IPS-11a (cell line): Measurements from ENCODE around the gene RNU1-3.
"Not testable (repeated sequence)": the region's sequence is repeated elsewhere in the genome, so short reads cannot be mapped to it uniquely, and the experiment has no call there.

Source experiments
- H3K4me3 ChIP-seq: one replicate; pipeline ENCODE4 v1.5.1; 2013; ENCODE audit warnings: low read depth, low read length, control low read depth

RNU1-3 gene

DNA sequence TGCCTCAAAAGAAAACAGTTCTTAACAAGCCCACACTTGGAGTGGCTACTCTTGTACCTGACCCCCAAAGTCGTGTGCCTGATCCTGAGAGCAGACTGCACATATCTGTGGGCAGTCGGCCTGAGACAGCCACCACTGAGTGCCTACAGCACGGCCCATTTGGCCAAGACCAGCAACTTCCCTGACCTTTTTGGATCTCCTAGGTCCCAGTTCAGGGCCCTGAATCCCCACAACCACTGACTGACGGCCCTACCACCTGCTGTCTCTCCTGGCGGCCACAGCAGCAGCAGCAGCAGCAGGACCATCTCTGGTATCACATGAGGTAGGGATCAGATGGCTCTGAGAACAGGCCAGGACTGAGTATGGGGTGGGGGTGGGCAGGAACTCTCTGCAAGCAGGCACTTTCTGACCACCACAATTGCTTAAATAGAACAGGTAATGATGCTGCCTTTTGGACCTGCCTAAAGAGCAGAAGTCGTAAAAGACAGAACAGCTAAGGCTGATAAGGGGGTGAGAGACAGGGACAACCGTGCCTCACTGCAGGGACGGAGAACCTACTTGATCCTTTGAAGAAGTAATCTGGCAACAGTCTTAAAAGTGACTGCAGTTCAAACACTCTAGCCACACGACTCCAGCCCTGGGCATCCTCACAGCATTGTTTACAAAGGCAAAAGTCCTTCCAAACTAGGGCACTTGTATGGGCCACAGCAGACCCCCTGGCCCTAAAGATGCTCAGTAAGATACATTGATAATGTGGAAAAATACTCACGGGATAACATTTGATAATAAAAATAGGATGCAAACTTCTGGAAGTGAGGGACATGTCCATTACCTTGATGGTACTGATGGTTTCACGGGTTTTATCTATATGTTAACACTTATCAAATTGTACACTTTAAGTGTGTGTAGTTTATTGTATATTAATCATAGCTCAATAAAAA, 27.4 kb downstream of the RNU1-3 start:
- H3K4me3 ChIP-seq: not testable (repeated sequence)

DNA sequence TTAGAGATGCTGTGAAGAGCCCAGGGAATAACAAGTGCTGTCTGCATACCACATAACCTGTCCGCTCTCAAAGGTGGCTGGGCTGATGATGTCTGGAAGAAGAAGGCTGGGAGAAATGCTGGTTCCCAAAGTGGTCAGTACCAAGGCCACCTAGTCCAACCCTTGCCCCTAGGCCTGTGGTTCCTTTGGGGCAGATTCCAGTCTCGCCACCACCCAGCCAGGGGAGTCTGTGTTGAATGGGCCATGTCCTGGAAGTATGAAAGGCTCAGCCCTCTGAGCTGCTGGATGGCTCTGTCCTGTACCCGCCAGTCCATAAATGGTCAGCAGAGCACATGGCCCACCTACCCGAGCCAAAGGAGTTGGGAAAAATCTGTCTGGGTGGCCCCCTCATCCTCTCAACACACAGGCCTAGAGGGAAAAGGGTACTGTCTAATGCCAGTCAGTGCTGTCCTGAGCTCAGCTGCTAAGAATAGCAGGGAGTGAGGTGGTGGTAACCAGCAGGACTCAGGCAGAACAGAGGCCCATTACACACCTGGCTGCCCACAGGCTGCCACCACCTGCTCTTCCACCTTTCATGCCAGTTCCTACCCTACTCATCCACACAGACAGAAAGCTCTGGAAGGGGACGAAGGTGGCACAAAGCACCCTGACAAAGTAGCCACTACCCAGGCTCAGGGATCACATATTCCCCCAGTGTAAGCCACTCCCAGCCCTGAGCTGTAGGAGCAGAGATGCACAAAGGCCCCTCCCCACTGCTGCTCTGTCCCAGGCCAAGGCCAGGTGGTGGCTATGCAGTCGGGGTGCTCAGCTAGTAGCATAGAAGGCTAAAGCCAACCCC, 28.6 kb downstream of the RNU1-3 start:
- not testable (repeated sequence) for H3K4me3 ChIP-seq

DNA sequence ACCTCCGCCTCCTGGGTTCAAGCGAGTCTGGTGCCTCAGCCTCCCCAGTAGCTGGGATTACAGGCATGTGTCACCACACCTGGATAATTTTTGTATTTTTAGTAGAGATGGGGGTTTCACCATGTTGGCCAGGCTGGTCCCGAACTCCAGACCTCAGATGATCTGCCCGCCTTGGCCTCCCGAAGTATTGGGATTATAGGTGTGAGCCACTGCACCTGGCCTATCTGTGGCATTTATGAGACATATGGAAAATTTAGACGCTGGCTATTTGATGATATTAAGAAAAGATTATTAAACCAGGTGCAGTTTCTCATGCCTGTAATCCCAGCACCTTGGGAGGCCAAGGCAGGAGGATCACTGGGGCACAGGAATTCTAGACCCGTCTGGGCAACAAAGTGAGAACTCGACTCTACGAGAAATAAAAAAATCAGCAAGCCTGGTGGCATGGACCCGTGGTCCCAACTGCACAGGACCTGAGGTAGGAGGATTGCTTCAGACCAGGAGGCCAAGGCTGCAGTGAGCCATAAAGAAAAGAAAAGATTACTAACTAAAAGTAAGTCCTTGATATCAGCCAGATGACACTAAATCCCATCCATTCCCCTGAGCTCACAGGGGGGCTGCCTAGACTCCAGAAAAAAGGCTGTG, 30.1 kb downstream of the RNU1-3 start:
- not testable (repeated sequence) for H3K4me3 ChIP-seq

DNA sequence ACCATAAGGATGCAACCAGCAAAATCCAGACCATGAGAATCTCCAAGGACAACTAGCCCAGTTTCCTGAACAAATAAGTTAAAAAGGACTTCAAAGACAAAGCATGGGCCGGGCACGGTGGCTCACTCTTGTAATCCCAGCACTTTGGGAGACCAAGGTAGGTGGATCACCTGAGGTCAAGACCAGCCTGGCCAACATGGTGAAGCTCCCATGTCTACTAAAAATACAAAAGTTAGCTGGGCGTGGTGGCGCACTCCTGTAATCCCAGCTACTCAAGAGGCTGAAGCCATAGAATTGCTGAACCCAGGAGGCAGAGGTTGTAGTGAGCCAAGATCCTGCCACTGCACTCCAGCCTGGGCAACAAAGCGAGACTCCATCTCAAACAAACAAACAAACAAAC, 30.8 kb downstream of the RNU1-3 start:
- H3K4me3 ChIP-seq: not testable (repeated sequence)

DNA sequence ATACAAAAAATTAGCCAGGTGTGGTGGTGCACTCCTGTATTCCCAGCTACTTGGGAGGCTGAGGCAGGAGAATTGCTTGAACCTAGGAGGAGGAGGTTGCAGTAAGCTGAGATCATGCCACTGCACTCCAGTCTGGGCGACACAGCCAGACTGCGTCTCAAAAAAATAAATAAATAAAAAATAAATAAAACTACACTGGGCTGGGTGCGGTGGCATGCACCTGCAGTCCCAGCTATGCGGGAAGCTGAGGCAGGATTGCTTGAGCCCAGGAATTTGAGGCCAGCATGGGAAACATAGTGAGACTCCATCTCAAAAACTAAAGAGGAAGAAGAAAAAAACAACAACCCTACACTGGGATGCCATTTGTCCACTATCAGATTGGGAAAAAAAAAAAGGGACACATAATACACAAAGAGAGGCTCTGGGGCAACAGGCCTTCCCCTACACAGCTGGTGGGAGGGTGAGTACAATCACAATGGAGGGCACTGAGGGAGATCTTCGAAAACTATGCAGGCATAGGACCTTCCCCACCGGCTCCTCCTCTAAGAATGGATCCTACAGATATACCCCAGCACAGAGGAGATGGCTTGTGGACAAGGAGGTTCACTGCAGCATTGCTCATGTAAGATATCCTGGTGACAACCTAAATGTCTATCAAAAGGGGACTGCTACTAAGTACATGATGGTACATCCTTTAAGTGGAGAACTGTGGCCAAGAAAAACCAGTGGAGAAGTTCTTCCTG, 33.0 kb downstream of the RNU1-3 start:
- not testable (repeated sequence) for H3K4me3 ChIP-seq

DNA sequence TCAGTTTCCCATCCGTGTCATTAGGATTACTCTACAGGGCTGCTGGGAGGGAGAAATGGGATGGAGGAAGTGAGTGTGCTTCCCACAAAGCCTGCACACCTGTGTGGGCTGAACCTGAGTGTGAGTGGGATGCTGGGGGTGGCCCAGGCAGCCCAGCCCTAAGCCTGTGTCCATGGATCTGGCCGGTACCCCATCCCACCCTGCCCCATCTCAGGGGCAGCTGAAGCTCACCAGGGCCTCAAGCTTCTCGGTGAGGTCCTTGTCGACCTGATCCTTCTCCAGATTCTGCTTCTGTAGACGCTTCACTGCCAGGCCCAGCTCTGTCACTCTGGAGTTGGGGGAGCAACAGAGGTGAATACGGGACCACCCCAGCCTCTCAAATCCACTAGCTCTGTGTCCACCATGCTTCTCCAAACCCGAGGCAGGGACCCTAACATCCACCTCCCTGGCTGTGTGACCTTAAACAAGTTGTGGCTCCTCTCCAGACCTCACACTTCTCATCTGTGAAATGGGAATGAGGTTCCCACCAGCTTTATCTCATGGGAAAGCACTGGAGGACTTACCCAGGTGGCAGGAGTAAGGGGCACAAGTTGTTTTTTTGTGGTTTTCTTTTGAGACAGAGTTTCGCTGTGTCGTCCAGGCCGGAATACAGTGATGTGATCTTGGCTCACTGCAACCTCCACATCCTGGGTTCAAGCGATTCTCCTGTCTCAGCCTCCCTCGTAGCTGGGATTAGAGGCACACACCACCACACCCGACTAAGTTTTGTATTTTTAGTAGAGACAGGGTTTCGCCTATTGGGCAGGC, 34.5 kb downstream of the RNU1-3 start:
- H3K4me3 ChIP-seq: not testable (repeated sequence)

DNA sequence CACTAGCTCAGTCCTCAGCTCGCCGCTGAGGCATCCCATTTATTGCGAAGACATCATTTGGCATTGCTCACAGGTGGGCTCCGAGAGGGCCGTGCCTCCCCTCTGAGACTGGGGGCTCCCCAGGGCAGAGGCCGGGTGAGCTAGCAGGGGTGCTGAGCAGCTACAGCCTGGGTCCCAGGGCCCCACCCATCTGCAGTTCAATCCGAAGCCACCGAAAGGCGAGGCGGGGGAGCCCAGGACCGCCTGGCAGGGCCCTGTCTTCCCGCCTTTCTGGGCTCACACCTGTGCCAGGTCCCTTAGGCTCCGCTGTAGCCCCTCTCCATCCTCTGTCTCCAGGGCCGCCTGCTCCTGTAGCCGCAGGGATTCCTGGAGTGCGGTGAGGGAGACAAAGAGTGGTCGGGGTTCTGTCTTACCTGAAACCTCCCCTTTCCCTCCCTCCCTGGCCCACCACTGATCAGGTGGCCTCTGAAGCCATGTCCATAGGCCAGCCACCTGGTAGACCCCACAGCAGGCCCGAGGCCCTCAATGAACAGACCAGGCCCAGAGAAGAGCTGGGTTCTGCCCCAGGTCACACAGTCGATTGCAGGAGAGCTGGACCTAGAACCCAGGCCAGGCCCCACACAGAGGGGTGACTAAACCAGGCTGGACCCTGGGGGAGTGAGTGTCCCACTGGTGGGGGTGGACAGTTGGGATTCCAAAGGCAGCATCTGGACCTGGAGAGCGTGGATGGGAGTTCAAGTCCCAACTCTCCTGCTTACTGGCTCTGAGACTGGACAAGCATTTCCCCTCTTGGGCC, 35.3 kb downstream of the RNU1-3 start:
- no peak overlapping the region for H3K4me3 ChIP-seq

DNA sequence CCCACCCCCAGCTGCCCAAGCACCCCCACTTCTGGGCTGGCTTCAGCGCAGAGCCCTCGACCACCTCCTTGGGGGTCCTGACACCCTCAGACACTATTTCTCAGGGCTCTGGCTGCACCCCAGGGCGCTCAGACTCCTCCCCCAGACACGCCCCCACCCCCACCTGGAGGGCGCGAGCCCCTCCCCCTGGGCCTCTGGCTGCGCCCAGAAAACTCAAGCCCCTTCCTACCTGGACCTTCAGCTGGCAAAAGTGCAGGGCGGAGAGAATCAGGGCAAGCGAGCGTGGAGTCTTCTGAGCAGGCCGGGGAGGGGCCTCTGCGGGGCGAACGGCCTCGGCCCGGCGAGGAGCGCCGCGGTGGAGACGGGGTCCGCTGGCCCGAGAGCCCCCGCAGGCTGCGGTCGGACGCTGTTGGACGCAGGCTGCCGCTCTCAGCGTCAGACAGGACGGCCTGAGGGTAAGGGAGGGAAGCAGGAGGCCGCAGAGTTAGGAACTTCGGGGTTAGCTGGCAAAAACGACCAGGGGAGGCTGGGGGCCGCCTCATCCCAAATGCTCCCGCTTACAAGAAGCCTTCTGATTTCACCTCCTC, 36.0 kb downstream of the RNU1-3 start:
- H3K4me3 ChIP-seq: no peak overlapping the region

DNA sequence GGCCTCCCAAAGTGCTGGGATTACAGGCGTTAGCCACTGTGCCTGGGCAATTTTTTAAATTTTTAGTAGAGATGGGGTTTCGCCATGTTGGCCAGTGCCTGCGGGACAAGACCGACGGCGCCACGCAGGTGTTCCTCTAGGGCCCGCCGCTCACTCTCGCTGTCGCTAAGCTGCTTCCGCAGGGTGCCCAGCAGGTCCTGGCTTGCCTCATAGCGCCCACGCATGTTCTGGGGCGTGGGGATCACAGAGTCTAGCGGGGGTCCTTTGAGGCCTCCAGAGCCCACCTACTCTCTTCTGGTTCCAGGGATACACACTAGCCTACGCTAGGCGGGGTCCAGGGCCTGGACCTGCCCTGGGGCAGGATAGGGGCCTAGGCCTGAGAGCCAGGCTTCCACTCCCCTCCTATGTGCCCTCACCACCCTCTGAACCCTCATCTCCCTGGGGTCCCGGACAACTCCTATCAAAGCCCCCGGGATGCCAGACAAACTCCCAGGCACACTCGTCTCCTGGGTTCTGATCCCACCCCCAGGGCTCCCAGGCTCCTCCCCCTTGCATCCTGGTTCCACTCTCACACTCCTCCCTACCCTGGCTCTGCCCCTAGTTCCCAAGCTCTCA, 36.7 kb downstream of the RNU1-3 start:
- not testable (repeated sequence) for H3K4me3 ChIP-seq

DNA sequence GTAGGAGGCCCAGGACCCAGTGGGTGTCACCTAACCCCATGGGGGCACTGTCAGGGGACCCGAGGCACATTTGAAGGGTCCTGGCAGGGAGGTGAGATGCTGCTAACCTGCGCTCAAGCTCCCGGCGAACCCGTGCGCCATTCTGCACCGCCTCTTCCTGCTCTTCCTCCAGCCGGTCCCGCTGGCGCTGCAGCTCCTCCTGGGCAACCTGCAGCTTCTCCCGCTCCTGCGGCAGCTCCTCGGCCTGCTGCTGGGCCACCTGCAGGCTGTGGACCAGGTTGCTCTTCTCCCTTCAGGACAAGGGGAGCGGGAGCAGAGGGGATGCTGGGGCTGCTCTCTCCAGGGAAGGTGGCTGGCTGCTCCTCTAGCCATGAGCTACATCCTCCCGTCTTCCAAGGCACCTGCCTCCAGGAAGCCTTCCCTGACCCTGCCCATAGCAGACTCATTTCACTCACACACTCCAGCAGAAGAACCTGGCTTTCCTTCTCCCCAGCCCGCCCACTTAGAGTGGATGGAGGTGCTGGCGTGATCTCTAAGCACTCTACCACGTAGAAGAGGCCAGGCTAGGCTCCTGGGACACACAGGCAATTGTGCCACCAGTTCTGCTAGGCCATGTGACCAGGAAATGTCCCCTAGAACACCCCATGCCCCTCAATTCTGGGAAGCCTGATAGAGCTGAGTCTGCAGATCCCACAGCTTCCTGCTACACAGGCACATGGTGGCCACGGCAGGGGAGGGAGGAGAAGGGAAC, 38.2 kb downstream of the RNU1-3 start:
- no peak overlapping the region for H3K4me3 ChIP-seq

DNA sequence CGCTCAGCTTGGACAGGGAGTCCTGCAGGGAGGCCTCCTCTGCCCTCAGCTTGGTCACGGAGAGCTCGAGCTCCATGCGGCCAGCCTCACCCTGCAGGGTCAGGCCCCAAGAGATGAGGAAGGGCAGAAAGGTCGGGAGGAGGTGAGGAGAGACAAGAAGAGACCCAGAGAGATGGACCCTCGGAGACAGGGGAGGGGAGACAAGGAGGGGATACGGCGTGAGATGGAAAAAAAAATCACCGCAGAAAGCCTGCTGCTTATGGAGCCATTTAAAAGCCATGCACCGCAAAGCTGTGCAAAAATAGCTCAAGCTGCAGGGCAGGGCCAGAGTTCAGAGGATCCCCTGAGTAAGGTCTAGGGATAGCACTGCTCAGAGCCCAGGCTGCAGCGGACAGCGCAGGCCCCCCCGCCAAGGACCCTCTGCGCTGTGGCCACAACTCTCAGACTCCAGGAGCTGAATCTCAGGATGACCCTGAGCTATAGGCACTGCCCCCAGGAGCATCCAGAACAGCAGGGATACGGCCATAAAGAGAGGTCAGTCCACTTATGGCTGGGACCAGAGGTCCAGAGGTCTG, 40.3 kb downstream of the RNU1-3 start:
- not testable (repeated sequence) for H3K4me3 ChIP-seq

DNA sequence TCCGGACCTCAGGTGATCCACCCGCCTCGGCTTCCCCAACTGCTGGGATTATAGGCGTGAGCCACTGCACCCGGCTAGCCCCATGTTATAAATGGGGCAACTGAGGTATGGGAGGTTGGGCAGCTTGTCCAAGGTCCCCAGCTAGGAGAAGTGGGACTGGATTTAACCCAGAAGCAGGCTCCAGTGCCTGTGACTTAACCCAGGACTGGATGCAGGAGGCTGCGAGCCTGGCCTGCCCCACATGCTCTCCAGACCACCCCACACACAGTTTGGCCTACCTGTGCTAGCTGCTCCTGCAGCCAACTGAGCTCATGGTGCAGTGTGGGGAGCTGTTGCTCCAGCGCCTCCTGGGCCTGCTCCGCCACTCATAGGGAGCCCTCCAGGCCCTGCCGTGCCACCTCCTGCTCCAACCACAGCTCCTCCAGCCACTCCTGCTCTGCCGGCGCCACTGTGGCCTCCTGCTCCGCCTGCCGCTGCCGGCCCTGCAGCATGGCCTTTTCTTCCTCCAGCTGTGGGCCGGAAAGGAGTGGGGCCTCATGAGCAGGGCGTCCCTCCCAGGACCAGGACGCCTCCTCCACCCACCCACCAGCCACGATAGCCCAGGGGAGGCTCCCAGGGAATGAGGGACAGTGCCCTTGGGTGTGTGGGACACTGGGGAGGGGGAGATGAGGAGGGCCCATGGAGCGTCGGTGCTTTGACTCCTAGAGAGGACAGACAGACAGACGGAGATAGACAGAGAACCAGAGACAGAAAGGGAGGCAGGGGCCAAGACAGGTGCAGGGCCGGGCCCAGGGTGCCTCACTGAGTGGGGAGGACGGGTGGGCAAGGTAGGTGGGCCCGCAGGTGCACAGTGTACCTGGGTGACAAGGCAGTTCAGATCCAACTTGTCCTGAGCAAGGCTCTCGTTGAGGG, 41.0 kb downstream of the RNU1-3 start:
- no peak overlapping the region for H3K4me3 ChIP-seq

DNA sequence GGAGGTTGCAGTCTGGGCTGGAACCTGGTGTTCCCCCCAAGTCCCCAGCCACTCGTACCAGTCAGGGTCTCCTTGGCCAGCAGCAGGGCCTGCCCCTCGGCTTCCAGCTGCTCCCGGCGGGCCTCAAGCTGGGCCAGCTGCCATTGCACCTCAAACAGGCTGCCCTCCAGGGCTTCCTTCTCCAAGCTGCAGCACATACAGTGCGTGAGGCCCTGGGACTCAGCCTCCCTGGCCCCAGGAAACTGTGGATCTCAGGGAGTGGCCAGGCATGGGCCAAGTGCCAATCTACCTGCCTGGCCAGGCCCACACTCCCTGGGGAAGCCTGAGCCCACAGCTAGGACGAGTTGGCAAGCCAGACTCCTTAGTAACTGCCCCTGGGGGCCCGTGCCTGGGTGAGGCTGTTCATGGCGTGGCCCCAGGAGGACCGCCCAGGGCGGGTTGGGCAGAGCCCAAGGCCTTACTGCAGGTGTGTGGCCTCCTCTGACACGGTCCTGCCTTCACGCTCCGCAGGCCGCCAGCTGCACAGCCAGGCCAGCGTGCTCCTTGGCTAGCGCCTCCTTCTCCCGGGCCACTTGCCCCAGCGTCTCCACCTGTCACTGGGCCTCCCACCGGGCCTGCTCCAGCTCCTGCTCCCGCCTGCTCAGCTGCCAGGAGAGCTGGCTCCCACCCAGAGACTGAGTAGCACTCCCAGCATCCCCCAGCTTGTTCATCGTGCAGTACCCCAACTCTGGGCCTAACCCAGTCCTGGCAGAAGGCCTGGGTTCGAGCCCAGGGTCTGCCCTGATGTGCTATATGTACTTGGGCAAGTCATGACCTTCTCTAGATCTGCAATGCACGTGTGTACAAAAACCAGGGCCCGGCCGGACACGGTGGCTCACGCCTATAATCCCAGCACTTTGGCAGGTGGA, 42.7 kb downstream of the RNU1-3 start:
- H3K4me3 ChIP-seq: not testable (repeated sequence)

DNA sequence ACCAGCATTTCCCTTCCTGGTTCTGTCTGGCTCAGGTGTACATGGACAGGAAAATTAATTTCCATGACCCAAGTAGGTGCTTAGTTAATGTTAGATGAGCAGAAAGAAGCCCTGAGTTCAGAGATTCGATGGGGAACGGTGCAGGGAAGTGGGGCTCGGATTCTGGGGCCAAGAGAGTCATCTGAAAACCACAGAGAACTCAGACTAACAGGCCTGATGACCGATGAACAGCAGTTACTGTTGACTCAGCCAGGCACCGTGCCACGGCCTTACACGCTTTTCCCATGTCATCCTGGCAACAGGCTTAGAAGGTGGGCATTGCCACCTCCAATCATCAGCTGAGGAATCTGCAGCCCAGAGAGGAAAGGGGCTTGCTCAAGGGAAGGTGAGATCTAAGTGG, 43.4 kb downstream of the RNU1-3 start:
- H3K4me3 ChIP-seq: not testable (repeated sequence)

DNA sequence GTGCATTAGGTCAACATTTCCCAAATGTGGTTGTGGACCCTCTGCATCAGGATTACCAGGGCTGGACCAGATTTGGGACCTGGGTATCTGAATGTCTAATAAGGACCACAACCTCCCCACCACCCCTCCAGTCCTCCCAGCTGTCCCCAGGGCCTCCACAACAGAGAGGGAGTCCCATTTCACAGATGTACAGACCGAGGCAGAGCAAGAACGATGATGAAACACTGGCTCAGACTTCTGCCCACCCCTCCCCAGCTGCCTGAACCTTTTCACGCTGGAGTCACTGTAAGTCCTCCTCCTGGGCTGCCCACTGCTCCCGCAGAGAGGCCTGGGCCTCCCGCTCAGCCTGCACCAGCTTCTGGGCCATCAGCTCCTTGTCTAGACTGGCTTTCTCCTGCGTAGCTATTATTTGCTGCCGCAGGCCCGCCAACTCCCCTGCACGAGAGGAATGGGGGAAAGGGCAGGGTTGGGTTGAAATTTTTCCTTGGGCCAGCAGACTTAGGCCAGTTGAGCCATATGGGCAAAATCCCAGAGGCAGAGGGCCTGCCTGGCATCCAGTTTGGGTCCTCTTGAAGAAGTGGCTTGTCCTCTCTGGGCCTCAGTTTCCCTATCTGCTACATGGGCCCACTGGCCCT, 45.0 kb downstream of the RNU1-3 start:
- H3K4me3 ChIP-seq: not testable (repeated sequence)
